Retina (tissue), 1 donor: ENCODE data around the gene SMYD2.
A peak's percentile ranks its signal among the peaks of the same experiment; 100 is the strongest.

Source experiments
- DNase-seq: peaks from one replicate; pipeline ENCODE4 v3.0.0-alpha.2; 2016

SMYD2 gene

GRCh38 chr1:214303141-214303930 is 22.4 kb downstream of the SMYD2 start:
- DNase-seq, result no peak

- no peak for DNase-seq
Measured at GRCh38 chr1:214305164-214305751, 24.3 kb downstream of the SMYD2 start.

GRCh38 chr1:214306269-214306668 is 25.3 kb downstream of the SMYD2 start:
- no peak for DNase-seq

DNA sequence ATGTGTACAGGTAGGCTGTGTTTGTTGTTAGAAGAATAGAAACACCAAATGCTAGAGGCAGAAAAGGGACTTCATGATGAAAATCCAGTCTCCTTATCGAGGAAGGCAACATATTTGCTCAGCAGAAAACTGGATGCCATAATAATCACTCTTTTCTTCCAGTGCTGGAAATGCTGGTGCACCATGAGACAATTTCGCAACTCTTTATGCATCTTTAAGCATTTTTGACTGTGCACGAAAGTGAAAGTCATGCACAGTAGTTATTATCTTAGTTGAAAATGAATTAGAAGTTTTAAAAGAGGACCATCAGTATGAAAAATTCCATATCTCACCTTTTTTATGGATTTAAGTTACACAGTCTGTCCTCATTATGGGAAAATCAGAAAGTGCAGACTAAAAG is 29.1 kb downstream of the SMYD2 start:
- DNase-seq, result no peak

GRCh38 chr1:214310777-214311690 is 30.1 kb downstream of the SMYD2 start:
- DNase-seq, result no peak

DNA sequence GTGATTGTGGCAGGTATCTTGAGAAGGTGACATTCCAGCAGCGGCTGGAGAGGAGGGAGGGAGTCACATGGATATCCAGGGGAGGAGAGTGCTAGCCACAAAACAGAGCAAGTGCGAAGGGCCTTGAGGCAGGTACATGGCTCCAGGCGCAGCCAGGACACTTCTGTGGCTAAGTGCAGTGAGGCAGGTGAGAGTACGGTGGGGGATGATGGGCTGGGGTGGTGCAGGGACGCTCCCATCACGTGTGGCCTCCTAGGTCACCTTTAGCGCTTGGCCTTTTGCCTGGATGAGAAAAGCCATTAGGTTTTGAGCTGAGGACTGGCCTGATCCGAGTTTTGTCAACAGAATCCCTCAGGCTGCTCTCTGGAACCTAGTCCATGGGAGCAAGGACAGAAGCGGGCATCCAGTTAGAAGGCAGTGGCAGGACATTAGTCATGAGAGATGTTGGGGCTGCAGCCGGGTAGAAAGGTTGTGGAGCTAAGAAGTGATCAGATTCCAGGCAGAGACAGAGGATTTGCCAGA is 31.6 kb downstream of the SMYD2 start:
- DNase-seq, result no peak

DNA sequence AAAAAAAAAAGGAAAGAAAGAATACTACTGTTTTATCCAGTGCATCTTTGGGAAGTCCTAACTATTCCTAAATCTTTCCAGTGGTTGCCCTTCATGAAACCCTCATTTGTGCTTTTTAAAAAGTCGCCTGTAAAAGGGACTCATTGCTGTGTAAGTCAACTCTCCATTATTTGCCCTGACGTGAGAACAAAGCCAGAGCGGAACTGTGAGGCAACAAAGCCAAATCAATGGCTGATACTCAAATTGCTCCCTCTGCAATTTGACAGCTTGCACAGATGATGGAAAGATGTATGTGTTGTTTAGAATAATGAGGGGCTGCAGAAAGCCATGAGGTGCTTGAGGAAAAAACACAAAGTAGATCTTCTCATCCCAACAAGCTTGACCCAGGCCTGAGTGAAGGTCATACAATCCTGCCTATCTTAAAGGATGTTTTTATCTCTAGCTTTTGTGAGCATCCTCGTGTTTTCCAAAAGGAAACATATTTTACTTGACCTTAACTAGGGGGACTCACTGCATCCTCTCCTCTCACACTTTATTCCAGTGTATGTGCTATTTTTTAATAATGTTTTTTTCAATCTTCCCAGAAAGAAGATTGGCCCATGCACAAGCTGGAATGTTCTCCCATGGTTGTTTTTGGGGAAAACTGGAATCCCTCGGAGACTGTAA is 33.4 kb downstream of the SMYD2 start:
- DNase-seq, result peak; percentile 47

- no peak for DNase-seq
Measured at GRCh38 chr1:214316593-214316992, 35.6 kb downstream of the SMYD2 start.

GRCh38 chr1:214317300-214317699 is 36.3 kb downstream of the SMYD2 start:
- DNase-seq, result no peak

DNA sequence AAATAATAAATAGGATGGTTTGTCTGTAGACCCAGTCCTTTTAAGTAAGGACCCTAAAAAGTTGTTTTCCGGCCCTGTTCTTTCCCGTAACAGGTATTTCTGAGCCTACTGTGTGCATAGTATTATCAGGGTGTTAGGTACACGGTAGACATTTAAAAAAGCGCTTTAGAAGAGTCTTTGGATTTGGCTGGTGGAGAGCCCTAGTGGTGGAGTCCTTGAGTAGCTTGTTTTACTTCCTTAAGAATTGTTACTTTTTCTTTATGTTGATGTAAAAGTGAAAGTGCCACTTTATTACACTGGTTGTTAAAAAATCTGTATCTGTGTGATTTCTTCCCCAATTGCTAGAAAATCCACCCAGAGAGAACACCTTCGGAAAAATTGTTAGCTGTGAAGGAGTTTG is 36.8 kb downstream of the SMYD2 start:
- DNase-seq, result no peak

GRCh38 chr1:214318356-214318755 is 37.4 kb downstream of the SMYD2 start:
- no peak for DNase-seq

GRCh38 chr1:214318956-214319736 is 38.2 kb downstream of the SMYD2 start:
- DNase-seq, result peak; percentile 68

DNA sequence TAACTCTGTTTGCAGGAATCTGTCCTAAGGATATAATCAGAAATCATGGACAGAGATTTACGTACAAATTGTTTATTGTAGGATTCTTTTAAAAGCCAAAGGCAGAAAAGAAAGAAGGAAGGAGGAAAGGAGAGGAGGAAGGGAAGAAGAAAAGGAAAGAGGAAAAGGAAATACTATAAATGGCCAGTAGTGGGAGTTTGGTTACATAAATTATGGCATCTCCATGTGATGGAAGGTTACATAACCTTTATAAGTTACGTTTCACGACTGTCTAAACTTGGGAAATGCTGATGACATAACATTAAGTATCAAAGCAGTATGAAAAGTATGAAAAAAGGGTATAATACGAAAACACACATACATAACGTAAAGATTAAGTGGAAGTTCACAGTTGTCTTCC is 39.0 kb downstream of the SMYD2 start:
- no peak for DNase-seq

- DNase-seq, result no peak
Measured at GRCh38 chr1:214321705-214322453, 40.9 kb downstream of the SMYD2 start.

DNA sequence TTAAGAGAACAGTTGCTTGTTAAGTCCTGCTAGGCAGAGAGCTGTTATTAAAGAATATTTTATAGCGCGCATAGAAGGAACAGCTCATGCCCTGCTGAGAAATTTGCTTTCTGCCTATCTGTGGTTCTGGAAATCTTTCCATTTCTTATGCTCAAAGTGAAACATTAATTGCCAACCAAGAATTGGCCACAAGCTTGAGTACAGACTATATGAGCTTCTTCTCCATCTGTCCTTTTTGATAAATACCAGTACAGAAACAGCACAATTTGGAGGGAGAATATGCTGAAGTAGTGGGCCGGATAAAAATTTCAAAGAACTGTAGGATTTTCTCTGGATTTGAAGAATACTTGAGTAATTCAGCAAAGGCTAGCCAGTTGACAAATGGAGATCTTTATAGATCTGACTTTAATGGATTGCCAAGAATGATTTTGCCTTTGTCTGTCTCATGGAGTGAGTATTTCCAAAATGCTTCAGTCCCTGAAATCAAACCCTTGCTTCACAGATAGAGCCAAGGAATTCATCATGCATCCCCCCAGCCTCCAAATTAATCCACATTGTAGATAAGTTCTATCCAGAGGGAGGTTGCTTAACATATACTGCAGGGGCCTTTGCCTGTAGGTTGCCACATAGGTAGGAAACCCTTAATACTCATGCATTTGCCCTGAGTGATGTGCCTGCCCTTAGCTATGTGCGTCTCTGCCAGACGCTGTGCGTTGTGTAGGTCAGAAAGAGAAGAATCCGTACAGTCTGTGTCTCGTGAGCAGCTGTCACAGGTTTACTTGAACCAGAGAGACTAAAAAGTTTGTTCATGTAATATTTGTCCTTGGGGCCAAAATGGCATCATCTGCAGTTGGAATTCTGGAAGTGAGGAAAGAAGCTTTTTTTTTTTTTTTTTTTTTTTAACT is 44.2 kb downstream of the SMYD2 start:
- no peak for DNase-seq

- DNase-seq, result no peak
Measured at GRCh38 chr1:214326406-214326805, 45.4 kb downstream of the SMYD2 start.

GRCh38 chr1:214327514-214327913 is 46.6 kb downstream of the SMYD2 start:
- no peak for DNase-seq

- DNase-seq, result peak; percentile 83
Measured at GRCh38 chr1:214328770-214329469, 48.0 kb downstream of the SMYD2 start.

DNA sequence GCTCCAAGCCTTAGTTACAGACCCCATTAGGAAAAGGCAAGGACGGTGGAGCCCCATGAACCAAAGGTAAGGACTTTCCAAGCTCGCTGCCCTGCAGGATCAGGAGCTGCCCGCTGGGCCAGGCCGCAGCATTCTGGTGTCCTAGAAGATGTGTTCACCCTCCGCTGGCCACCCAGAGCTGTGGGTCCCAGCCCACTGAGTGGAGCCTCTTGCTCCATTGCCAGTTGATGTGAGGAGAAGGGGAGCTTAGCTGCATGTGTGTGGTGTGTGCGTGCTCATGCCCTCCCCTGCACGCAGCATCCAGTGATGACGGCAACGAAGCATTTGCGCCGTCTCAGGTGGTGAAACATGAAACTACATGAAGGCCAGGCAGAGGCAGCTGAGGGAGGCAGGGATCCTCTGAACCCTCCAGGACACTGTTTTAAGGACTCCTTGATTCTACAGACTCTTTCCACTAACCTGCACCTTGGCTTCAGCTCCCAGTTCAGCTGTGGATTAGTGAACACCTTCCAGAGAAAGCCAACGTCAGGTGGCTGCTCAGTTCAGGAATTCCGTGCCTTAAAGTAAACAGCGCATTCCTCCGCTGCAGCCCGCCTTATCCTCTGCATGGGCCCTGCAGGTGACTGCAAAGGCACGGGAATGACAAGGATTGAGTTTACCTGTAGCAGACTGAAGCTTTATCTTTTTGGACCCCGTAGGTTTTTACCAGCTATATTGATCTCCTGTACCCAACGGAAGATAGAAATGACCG is 48.7 kb downstream of the SMYD2 start:
- DNase-seq, result no peak
